Iris pigment epithelial cell (primary cell): Measurements from ENCODE around the gene SCAI.
"Not testable (repeated sequence)": the region's sequence is repeated elsewhere in the genome, so short reads cannot be mapped to it uniquely, and the experiment has no call there.

ENCODE experiments used
- DNase-seq: peaks from one replicate; pipeline ENCODE4 v3.0.0-alpha.2; 2011; ENCODE audit warnings: low read depth

The SCAI gene

DNA sequence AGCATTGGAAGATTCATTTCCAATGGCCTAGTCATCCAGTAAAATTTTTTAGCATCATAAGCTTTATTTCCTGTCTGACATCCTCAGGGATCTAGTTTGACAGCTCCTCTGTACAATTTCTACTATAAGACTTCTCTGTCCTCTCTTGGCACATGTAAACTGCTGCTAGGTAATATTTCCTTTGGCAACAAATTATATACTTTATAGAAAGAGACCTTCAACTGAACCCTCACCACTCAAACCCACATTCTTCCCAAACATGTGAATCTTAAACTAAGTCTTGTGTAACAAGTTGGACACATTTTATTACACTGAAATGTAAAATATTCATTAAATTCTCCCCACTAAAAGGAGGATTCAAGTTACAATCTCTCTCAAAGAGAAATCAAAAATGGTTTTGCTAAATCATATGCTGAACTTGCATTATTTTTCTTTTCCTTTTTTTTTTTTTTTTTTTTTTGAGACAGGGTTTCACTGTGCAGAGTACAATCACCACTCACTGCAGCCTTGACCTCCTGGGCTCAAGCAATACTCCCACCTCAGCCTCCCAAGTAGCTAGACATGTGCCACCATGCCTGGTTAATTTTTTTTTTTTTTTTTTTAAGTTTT is 36.9 kb downstream of the SCAI start:
- DNase-seq = peak; percentile 91

DNA sequence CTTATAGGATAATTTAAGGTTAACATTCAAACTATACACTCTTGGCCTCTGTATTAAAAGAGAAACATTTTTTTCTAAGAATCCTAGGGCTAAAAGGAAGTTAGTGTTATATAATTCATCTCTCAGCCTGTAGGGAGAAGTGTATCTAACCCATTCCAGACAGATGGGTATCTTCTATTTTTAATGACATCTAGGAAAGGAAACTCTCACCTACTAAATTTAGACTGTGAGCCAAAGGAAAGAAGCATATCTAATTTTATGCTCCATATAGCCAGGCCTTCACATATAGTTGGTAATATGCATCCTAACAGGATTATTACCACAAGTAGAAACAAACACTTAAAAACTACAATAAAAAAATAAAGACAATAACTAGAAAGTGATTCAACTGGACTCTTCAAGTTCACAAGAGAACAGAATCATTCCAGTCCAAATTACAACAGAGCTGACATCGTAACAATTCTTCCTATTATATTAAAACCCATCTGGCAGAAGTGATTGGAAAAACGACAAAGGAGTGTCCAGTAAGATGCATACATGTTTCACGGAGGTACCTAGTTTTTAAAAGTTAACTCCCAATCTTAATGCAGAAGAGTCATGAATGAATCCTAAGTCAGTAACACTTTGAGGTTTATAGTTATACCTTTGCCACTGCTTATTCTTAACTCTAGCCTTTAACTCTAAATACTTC is 39.4 kb downstream of the SCAI start:
- DNase-seq = no peak

DNA sequence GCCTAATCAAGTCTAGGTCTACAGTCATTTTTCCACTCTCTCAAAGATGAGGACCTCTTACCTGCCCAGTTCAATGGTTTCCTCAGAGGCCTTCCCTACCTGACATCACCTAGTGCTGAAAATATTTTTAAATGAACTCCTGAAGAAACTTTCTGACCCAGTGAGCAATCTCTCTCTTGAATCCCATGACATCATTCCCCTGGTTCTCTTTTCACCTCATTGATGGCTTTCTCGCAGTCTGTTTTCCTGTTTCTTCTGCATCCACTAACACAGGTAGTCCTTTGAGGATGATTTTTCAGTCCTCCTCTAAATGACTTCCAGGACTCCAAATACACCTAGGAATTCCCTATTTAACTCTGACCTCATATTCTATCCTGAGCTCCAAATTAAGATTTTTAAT is 40.3 kb downstream of the SCAI start:
- no peak for DNase-seq

DNA sequence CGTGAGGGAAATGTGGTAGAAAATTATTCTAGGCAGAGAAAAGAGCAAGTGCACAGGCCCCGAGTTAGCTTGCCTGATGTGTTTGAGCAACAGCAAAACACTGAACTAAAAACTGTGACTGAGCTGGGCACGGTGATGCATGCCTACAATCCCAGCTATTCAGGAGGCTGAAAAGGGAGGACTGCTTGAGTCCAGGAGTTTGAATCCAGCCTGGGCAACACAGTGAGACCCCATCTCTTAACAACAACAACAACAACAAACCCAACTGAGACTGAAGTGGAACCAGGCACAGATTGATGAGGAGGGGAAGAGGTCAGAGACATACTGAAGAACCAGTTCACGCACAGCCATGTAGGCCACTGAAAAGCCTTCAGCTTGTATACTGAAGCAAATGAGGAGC is 42.5 kb downstream of the SCAI start:
- no peak for DNase-seq

DNA sequence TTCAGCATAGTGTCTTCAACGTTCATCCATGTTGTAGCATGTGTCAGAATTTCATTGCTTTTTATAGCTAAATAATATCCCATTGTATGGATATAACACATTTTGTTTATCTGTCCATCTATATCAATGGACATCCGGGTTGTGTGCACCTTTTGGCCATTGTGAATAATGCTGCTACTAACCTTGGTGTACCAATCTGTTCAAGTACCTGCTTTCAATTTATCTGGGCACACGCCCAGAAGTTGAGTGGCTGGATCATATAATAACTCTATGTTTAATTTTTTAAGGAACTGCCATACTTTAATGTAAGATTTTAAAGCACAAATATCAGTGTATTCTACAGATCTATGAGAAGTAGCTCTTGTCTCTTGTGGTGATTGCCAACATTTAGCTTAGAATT is 43.5 kb downstream of the SCAI start:
- no peak for DNase-seq

DNA sequence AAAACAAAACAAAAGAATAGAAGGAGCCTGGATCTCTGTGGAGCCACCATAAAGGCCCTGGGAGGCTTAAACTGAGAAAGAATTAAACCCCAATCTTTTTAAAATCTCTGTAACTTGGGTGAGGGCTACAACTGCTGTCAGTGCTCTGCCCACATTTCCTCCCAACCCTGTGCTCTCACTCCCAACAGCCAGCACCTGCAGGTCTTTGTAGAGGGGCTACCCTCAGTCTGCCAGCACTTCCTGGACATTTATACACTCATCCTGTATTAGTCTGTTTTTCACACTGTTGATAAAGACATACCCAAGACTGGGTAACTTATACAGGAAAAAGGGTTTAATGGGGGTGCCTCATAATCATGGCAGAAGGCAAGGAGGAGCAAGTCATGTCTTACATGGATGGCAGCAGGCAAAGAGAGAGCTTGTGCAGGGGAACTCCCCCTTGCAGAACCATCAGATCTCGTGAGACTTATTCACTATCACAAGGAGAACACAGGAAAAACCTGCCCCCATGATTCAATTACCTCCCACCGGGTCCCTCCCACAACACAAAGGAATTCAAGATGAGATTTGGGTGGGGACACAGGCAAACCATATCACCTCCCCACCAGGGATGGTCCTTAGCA is 47.4 kb downstream of the SCAI start:
- no peak for DNase-seq

DNA sequence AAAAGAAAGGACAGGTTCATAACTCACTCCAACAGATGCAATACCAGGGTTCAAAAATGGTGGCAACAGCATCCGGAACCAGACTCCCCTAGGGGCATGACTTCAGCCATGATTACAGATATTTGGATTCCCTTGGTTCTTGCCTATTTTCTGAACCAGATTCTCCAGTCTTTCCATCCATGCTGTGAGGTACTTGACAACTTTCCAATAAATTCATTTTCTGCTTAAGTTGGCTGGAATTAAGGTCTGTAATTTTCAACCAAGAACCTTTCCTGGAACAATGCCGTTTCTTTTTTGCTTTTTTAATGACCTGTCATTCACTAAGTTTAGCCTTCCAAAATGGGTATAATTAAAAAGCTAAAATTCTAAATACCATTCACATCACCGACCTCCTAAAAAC is 52.2 kb downstream of the SCAI start:
- DNase-seq = no peak

DNA sequence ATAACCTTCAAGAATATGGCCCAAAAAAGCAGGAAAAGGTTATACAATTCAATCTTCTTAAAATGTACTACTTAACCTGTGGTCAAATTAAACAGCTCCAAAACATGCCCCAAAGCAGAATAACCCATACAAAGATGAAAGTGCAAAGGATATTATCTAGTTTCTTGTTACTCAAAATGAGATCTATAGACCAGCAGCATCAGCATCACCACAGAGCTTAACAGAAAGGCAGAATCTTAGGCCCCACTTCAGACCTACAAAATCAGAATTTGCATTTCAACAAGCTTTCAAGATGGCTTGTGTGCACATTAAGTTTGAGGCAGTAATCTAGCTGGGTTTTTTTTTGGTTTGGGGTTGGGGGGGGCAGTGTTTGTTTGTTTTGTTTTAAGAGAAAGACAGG is 54.0 kb downstream of the SCAI start:
- no peak for DNase-seq

DNA sequence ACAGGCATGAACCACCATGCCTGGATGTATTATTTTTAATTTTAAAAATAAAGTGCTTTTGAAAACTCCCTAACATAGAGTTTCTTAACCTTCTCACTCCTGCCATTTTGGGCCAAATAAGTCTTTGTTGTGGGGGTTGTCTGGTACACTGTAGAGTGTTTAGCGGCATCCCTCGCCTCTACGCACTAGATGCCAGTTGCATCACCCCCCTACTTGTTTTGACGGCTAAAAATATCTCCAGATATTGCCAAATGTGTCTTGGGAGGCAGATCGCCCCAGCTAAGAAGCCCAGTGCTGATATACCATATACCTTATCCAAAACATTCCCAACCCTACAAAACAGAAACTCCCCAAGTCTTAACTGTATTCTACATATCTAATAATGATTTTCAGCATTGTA is 54.6 kb downstream of the SCAI start:
- DNase-seq = no peak

DNA sequence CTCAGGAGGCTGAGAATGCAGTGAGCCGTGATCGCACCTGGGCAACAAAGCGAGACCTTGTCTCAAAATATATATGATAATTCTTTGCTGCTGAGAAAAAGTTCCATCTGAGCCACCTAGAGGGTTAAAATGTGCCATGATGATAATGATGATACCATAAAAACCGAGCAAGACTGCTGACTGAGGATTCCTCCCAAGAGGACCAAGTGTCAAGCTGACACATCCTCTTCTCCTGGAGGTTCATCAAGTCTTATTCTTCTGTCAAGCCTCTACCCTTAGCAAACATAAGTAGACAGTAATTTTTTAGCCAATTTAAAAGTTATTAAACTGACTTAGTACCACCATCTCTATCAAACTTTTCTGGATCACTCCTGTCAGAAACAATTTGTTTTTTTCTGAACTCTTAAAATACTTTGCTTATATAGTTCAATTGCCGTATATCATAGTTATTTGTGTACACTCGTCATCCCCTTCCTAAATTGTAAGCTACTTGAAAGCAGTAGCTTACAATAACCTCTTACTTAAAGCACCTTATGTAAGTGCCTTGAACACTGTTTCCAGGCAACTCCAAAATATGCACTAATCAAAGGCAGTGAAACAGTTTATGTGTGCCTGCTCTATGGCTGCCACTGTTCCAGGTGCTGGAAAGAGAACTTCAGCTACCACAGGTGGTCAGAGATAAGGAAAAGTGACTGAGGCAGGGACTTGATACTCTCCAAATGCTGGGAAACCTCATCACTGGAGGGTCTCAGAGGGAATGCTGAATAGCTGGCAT is 57.4 kb downstream of the SCAI start:
- DNase-seq = no peak

DNA sequence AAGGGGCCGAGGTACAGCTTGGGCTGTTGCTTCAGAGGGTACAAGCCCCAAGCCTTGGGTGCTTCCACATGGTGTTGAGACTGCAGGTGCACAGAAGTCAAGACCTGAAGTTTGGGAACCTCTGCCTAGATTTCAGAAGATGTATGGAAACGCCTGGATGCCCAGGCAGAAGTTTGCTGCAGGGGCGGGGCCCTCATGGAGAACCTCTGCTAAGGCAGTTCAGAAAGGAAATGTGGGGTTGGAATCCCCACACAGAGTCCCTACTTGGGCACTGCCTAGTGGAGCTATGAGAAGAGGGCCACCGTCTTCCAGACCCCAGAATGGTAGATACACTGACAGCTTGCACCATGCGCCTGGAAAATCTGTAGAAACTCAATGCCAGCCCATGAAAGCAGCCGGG is 61.1 kb downstream of the SCAI start:
- DNase-seq = not testable (repeated sequence)

DNA sequence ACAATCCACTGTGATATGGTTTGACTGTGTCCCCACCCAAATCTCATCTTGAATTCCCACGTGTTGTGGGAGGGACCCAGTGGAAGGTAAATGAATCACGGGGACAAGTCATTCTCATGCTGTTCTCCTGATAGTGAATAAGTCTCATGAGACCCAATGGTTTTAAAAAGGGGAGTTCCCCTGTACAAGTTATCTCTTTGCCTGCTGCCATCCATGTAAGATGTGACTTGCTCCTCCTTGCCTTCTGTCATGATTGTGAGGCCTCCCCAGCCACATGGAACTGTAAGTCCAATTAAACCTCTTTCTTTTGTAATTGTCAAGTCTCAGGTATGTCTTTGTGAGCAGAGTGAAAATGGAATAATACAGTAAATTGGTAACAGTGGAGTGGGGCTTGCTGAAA is 62.5 kb downstream of the SCAI start:
- not testable (repeated sequence) for DNase-seq

DNA sequence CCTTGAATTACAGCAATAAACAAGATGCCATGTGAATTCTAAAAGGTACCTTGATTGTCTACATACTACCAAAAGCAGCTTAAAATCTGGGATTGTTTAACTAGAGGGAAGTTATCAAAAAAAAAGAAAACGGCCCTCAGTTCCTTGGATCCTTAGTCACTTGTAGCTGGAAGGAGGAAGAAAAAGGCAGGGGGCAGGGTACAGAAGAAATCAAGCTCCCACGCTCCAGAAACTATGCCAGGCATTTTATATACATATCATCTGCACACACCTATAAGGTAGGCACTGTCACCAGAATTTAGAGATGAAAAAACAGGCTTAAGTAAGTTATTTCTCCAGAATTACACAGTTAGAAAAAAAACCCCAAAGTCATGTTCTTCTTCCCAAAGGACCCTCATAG is 63.4 kb downstream of the SCAI start:
- DNase-seq = no peak

DNA sequence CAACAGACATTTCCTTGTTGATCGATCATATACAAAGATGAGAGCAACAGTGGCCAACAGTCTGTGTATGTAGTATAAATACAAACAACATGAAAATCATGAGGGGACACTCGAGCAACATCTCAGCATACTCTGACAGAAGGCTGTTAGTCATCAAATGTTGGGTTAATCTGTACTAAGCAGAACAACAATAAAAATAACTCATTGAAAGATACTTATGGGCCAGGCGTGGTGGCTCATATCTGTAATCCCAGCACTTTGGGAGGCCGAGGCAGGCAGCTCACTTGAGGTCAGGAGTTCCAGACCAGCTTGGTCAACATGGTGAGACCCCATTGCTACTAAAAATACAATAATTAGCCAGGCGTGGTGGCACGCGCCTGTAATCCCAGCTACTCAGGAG is 67.3 kb downstream of the SCAI start:
- peak; percentile 34 for DNase-seq

DNA sequence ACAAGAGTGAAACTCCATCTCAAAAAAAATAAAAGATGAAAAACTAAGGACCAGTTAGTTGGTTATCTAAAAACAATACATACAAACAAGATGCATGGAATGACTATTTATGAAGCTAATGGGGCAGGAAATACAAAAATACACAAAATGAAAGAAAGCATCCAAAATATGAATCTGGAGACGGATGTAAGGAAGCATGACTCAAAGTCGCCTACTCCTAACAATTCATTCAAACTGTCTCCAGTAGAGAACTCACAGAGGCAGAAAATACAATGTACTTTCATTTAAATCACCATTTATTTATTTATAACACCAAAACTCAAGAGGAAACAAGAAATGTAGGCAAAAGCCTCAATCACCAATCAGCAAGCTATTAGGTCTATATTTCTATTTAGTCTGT is 68.4 kb downstream of the SCAI start:
- peak; percentile 73 for DNase-seq

DNA sequence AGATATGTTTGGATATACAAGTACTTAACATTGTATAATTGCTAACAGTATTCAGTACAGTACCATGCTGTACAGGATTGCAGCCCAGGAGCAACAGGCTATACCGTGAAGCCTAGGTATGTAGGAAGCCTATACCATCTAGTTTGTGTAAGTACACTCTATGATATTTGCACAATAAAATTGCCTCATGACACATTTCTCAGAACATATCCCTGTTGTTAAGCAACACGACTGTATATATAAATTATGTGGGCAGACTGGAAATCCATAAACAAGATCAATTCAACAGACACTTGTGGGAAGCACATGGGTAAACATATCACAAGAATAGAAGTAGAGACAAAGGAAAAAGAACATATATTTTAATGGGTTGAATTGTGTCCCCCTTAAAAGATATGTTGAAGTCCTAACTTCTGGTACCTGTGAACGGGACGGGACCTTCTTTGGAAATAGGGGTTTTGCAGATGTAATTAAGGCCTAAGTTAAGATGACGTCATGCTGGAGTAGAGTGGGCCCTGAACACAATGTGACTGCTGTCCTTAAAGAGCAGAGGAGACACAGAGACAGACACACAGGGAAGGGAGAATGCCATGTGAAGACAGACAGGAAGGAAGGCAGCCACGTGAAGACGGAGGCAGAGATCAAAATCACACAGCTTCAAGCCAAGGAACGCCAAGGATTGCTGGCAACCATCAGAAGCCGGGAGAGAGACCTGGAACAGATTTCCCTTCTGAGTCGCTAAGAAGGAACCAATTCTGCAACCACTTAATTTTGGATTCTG is 76.3 kb downstream of the SCAI start:
- DNase-seq = peak; percentile 34

DNA sequence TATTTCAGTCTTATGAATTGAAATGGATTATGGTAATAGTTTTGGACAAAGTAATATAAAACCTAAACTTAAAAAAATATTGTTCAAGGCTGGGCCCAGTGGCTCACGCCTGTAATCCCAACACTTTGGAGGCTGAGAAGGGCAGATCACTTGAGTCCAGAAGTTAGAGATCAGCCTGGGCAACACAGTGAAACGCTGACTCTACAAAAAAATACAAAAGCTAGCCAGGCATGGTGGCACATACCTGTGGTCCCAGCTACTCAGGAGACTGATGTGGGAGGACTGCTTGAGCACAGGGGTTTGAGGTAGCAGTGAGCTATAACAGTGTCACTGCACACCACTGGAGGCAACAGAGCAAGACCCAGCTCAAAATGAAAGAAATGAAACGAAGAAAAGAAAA is 81.9 kb downstream of the SCAI start:
- DNase-seq = no peak

DNA sequence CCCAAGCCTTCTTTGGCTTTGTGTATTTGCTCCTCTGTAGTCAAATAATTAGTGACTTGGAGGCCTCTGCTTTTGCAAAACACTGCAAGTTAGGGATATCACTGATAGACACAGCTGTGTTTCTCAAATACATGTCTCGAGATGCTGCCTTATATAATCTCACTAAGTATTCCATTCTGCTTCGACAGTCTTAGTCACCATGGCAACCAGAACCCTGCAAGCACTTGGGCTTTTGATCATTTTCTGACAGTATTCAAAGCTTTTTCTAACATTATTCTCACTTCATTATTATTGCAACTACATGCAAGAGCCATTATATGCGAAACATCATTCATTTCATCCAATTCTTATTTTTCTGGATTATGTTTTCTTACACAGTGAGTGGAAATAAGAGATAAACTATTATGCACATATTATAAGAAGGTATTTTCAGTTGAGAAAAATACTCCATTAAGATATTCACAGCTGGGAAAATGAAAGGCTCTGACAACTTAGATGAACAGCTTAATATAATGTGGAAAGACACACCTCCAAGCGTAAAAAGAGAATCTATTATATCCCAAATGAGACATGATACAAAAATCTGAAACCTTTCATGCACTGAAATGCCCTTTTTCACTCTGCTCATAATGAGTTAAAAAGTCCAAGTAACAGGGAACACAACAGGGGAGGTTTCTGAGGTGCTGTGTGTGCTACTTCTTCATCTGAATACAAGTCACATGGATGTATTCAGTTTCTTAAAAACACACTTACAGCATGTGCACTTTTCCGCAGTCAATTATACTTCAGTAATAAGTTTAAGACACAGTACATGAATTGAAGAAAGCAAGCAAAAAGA is 93.9 kb downstream of the SCAI start:
- DNase-seq = peak; percentile 33

DNA sequence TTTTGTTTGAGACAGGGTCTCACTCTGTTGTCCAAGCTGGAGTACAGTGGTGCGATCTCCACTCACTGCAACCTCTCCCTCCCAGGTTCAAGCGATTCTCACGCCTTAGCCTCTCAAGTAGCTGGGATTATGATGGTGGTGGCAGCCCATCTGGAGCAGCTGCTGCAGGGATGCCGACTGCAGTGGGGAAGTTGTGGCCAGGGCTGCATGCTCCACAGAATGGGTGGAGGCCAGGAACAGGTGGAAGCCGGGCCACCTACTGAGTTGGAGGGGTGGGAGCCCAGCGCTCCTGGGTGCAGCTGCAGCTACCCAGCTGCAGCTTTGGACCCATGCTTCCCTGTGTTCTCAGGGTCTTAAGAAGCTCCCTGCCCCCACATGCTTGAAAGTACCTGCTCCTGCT is 99.7 kb downstream of the SCAI start:
- no peak for DNase-seq

DNA sequence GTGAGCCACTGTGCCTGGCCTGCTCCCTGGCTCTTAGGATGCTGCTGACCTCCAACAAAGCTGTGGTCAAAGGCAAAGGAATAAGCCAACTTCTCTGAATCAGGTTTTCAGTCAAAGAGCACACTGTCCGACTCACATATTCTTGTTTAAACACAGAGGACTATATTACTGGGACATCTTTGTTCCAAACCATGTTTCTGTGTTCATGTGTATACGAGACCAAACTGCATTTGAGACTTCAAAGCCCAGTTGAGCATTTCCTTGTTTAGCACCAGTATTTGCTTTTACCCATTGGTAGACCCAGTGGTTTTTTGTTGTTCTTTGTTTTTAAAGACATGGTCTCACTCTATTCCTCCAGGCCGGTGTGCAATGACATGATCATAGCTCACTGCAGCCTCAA is 100.2 kb downstream of the SCAI start:
- DNase-seq = no peak

DNA sequence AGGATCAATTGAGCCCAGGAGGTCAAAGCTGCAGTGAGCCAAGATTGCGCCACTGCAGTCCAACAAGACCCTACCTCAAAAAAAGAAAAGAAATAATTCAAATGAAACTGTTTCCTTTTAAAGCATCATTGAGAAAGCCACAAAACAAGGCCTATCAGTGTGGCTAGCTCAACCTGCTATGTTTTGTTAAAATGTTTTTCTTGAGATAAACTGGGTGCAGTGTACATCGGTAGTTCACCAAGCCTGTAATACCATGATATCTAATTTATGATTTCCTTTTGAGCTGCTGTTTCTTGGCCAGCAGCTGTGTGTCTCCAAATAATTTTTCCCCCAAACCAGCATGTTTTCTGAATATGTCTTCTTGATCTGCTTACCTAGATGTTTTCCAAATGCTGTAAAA is 105.2 kb downstream of the SCAI start:
- DNase-seq = peak; percentile 12
